ENCODE results near the gene KPNA5. TPM values are rescaled to one million over a fixed set of nuclear protein-coding genes. Genes with fewer than 3 reads are reported as not detected.
"Not testable (repeated sequence)": the region's sequence is repeated elsewhere in the genome, so short reads cannot be mapped to it uniquely, and the experiment has no call there.

The KPNA5 gene
- total RNA-seq, 1 donor from 2014 or later: 10.4 TPM

DNA sequence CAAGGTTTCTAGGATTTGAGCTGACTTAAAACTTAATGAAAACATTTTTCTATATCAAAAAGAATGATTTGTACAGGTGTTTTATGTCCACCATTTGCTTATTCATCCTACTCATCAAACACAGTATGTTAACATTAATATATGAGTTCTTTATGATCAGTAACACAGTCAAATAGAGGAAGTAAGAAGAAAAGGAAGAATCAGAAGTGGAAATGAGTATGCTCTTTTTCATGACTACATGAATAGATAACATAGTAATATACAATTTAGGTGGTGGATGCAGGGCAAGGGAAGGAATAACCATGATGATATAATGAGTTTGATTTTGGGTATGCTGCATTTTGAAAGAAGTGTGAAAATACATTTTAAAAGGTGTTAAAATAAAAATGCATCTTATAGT, 16.5 kb downstream of the KPNA5 start:
- Mint-ChIP-seq H3K27me3 (ENCODE audit: unreplicated experiment) (no peaks in the 10 kb centered on the region), H3K9me3 (ENCODE audit: unreplicated experiment) (no peaks in the 10 kb centered on the region), H3K4me1 (ENCODE audit: unreplicated experiment) (no peaks in the 10 kb centered on the region), H3K36me3 (ENCODE audit: unreplicated experiment) (peaks cover 26% of the 10 kb centered on the region), H3K4me3 (ENCODE audit: unreplicated experiment) (no peak overlapping the region), H3K27ac (ENCODE audit: unreplicated experiment) (no peak overlapping the region)
- DNase-seq (ENCODE audit: extremely low spot score, unreplicated experiment): no peak
- TF ChIP-seq CTCF (IDR thresholded peaks at IDR 0.05): no peak

GRCh38 chr6:116703888-116704287, 22.9 kb downstream of the KPNA5 start:
- H3K9me3 Mint-ChIP-seq (ENCODE audit: unreplicated experiment); H3K4me3 Mint-ChIP-seq (ENCODE audit: unreplicated experiment); H3K27me3 Mint-ChIP-seq (ENCODE audit: unreplicated experiment); H3K4me1 Mint-ChIP-seq (ENCODE audit: unreplicated experiment); DNase-seq (ENCODE audit: extremely low spot score, unreplicated experiment); H3K27ac Mint-ChIP-seq (ENCODE audit: unreplicated experiment): not testable (repeated sequence)
- peaks cover 30% of the 10 kb centered on the region for H3K36me3 Mint-ChIP-seq (ENCODE audit: unreplicated experiment)

- DNase-seq (ENCODE audit: extremely low spot score, unreplicated experiment): no peak
- Mint-ChIP-seq H3K4me3 (ENCODE audit: unreplicated experiment) (no peak overlapping the region), H3K27me3 (ENCODE audit: unreplicated experiment) (no peaks in the 10 kb centered on the region), H3K36me3 (ENCODE audit: unreplicated experiment) (peaks cover 30% of the 10 kb centered on the region), H3K27ac (ENCODE audit: unreplicated experiment) (no peak overlapping the region), H3K4me1 (ENCODE audit: unreplicated experiment) (no peaks in the 10 kb centered on the region), H3K9me3 (ENCODE audit: unreplicated experiment) (no peaks in the 10 kb centered on the region)
- TF ChIP-seq CTCF (IDR thresholded peaks at IDR 0.05): no peak
Measured at GRCh38 chr6:116705917-116706316, 24.9 kb downstream of the KPNA5 start.

- DNase-seq (ENCODE audit: extremely low spot score, unreplicated experiment): no peak
- Mint-ChIP-seq H3K36me3 (ENCODE audit: unreplicated experiment) (peaks cover 56% of the 10 kb centered on the region), H3K27me3 (ENCODE audit: unreplicated experiment) (no peaks in the 10 kb centered on the region), H3K4me3 (ENCODE audit: unreplicated experiment) (no peak overlapping the region), H3K4me1 (ENCODE audit: unreplicated experiment) (no peaks in the 10 kb centered on the region), H3K27ac (ENCODE audit: unreplicated experiment) (no peak overlapping the region), H3K9me3 (ENCODE audit: unreplicated experiment) (peaks cover 15% of the 10 kb centered on the region)
- TF ChIP-seq CTCF (IDR thresholded peaks at IDR 0.05): no peak
Measured at GRCh38 chr6:116714296-116714695, 33.3 kb downstream of the KPNA5 start.

GRCh38 chr6:116714761-116715160, 33.8 kb downstream of the KPNA5 start:
- Mint-ChIP-seq H3K9me3 (ENCODE audit: unreplicated experiment) (peaks cover 15% of the 10 kb centered on the region), H3K27ac (ENCODE audit: unreplicated experiment) (no peak overlapping the region), H3K4me1 (ENCODE audit: unreplicated experiment) (no peaks in the 10 kb centered on the region), H3K4me3 (ENCODE audit: unreplicated experiment) (no peak overlapping the region), H3K27me3 (ENCODE audit: unreplicated experiment) (no peaks in the 10 kb centered on the region), H3K36me3 (ENCODE audit: unreplicated experiment) (peaks cover 59% of the 10 kb centered on the region)
- DNase-seq (ENCODE audit: extremely low spot score, unreplicated experiment): no peak
- TF ChIP-seq CTCF (IDR thresholded peaks at IDR 0.05): no peak

DNA sequence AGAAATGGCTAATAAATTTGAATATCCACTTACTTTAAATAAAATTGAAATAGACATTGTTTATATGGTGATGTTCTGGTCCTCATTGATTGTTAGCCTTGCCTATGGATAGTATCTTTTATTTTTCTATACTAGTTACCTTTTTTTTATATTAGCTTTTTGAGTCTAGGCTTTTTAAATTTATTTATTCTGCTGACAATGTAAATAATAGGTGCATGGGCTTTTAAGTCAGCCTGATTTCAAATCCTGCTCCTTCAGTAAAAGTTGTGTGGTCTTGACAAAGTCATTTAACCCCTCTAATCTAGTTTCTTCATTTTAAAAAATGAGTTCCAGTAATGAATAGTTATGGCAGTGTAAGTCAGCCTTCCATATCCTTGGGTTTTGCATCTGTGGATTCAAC, 45.9 kb downstream of the KPNA5 start:
- no peak for DNase-seq (ENCODE audit: extremely low spot score, unreplicated experiment)
- no peak overlapping the region for H3K27ac Mint-ChIP-seq (ENCODE audit: unreplicated experiment)
- no peak overlapping the region for H3K4me3 Mint-ChIP-seq (ENCODE audit: unreplicated experiment)
- no peaks in the 10 kb centered on the region for H3K9me3 Mint-ChIP-seq (ENCODE audit: unreplicated experiment)
- no peak for TF ChIP-seq CTCF (IDR thresholded peaks at IDR 0.05)
- H3K36me3 Mint-ChIP-seq (ENCODE audit: unreplicated experiment): peaks cover 51% of the 10 kb centered on the region
- H3K4me1 Mint-ChIP-seq (ENCODE audit: unreplicated experiment): no peaks in the 10 kb centered on the region
- no peaks in the 10 kb centered on the region for H3K27me3 Mint-ChIP-seq (ENCODE audit: unreplicated experiment)

Data from osteocyte (in vitro differentiated cells).